K562 (cell line): ENCODE results near the gene TOX2. TPM values are rescaled to one million over a fixed set of nuclear protein-coding genes. Genes with fewer than 3 reads are reported as not detected.

Experiments used
- ATAC-seq: fragments of 200-7000 bp; cut with Tn5 transposase; 3 replicates; pipeline ENCODE4 v1.9.1; 2020; ENCODE audit warnings: moderate library complexity
- BruUV-seq: library from RNA; stranded (reverse); fragments of 400-500 nt; replicated peaks from 2 replicates; lab custom pipeline; 2021; lab: Mats Ljungman, UMichigan
- CTCF ChIA-PET: fragments of 300-600 bp; formaldehyde crosslinking; extraction: SDS; loops from one replicate; lab custom pipeline; 2021; ENCODE audit warnings: low intra/inter-chr PET ratio; lab: Yijun Ruan, JAX
- POLR2A ChIA-PET: fragments of 300-600, 350-650 bp; sonication (Branson Sonifier 250); formaldehyde crosslinking; extraction: SDS; loops from one replicate; lab custom pipeline; 2021; ENCODE audit warnings: antibody characterized with exemption, inconsistent platforms; lab: Yijun Ruan, JAX
- DNase-seq, 4 experiments: peaks; one replicate each; pipeline versions ENCODE4 v3.0.0 to v3.0.0-alpha.2; 2011 to 2018; ENCODE audit warnings: low spot score in 3 of 4, mixed read lengths in 3 of 4; ENCODE audit errors: extremely low read depth in 1 of 4
- FAIRE-seq: peaks from 2 replicates; lab custom pipeline; 2011; peaks lifted over from hg19 to GRCh38; lab: Jason Lieb, UNC
- H2AFZ ChIP-seq: 2 replicates; pipeline ENCODE4 v1.6.0; 2011; ENCODE audit warnings: low read depth, low read length, control low read depth, inconsistent platforms
- H3K27ac ChIP-seq: fragments of 200-600 bp; 3 replicates; pipeline ENCODE4 v1.8.0; 2011; ENCODE audit warnings: low read depth, mild to moderate bottlenecking, control low read depth, inconsistent platforms, low read length, moderate library complexity, mixed read lengths; ENCODE audit errors: extremely low read depth
- H3K27me3 ChIP-seq, 2 experiments: fragments of 300-600 bp in 1 of 2; 2 replicates in 1 of 2; 3 replicates in 1 of 2; pipeline versions ENCODE4 v1.6.0 to v1.8.0; 2011; ENCODE audit warnings: inconsistent platforms in 2 of 2, low read length in 2 of 2, mild to moderate bottlenecking in 1 of 2, mixed read lengths in 1 of 2, moderate library complexity in 1 of 2; ENCODE audit not compliant: control insufficient read depth in 2 of 2, insufficient read depth in 2 of 2
- H3K36me3 ChIP-seq: fragments of 300-600 bp; 3 replicates; pipeline ENCODE4 v1.8.0; 2011; ENCODE audit warnings: mild to moderate bottlenecking, low read length, inconsistent platforms; ENCODE audit not compliant: control insufficient read depth, insufficient read depth
- H3K4me1 ChIP-seq, 2 experiments: fragments of 200-600 bp in 1 of 2; replicated peaks in 1 of 2; 2 replicates in 1 of 2; 3 replicates in 1 of 2; pipeline versions ENCODE4 v1.5.1 to v1.8.0; 2011; ENCODE audit warnings: inconsistent platforms in 2 of 2, low read length in 2 of 2, mild to moderate bottlenecking in 1 of 2, mixed read lengths in 1 of 2, moderate library complexity in 1 of 2; ENCODE audit not compliant: control insufficient read depth in 2 of 2, insufficient read depth in 2 of 2
- H3K4me2 ChIP-seq: 2 replicates; pipeline ENCODE4 v1.6.1; 2011; ENCODE audit warnings: low read length, control low read depth, inconsistent platforms, mixed read lengths; ENCODE audit not compliant: insufficient read depth
- H3K4me3 ChIP-seq: fragments of 200-600 bp; sonication (generic), shearing (Covaris generic); 2 replicates; pipeline ENCODE4 v1.5.1; 2016; ENCODE audit warnings: control low read depth, inconsistent platforms
- H3K79me2 ChIP-seq: fragments of 200-600 bp; 3 replicates; pipeline ENCODE4 v1.8.0; 2011; ENCODE audit warnings: low read length, inconsistent platforms; ENCODE audit not compliant: control insufficient read depth, insufficient read depth
- H3K9ac ChIP-seq, 2 experiments: 2 replicates each; pipeline versions ENCODE4 v1.6.0 to v1.6.1; 2011; ENCODE audit warnings: low read depth in 2 of 2, low read length in 2 of 2, control low read depth in 1 of 2, inconsistent platforms in 1 of 2, mild to moderate bottlenecking in 1 of 2, mixed read lengths in 1 of 2; ENCODE audit not compliant: insufficient read depth in 1 of 2
- H3K9me1 ChIP-seq: one replicate; pipeline ENCODE4 v1.6.0; 2011; ENCODE audit warnings: inconsistent platforms, mild to moderate bottlenecking, low read length, moderate library complexity; ENCODE audit not compliant: control insufficient read depth, insufficient read depth
- H3K9me3 ChIP-seq: replicated peaks from 2 replicates; pipeline ENCODE4 v1.5.1; 2011; ENCODE audit warnings: low read depth, low read length, inconsistent platforms; ENCODE audit not compliant: control insufficient read depth, insufficient read depth
- H4K20me1 ChIP-seq: replicated peaks from 2 replicates; pipeline ENCODE4 v1.6.1; 2011; ENCODE audit warnings: low read length, inconsistent platforms, mixed read lengths; ENCODE audit not compliant: control insufficient read depth, insufficient read depth
- FOSL1 ChIP-seq: fragments of 200-800 bp; sonication (Bioruptor generic); conservative IDR thresholded peaks from 2 replicates; pipeline ENCODE4 v1.6.1; 2016; ENCODE audit warnings: missing genetic modification characterization, missing compliant biosample characterization
- HOMEZ ChIP-seq: fragments of 250-450 bp; sonication (Bioruptor Pico); IDR thresholded peaks from 2 replicates; pipeline ENCODE4 v1.4.0; 2020; ENCODE audit warnings: mild to moderate bottlenecking, moderate library complexity
- MIER1 ChIP-seq: fragments of 450-650 bp; IDR thresholded peaks from 2 replicates; pipeline ENCODE4 v1.6.1; 2016; ENCODE audit warnings: antibody characterized with exemption, mild to moderate bottlenecking, low read depth
- ZNF766 ChIP-seq: fragments of 200-800 bp; sonication (Bioruptor generic); conservative IDR thresholded peaks from 2 replicates; pipeline ENCODE4 v1.6.1; 2016; ENCODE audit warnings: missing genetic modification characterization, missing compliant biosample characterization
- WGBS: fragments of 100-300 bp; shearing (Covaris generic); methylation state at CpG from one replicate; pipeline ENCODE4 v1.1.6; 2016; ENCODE audit warnings: low coverage, mixed read lengths; ENCODE audit not compliant: insufficient coverage; ENCODE audit errors: missing lambda C conversion rate; 5-methylcytosine and 5-hydroxymethylcytosine counted together
- in situ Hi-C: fragments of 300-500 bp; cut with MboI; formaldehyde crosslinking; loops from 4 replicates; pipeline ENCODE4 v1.15.0; 2018; ENCODE audit warnings: inconsistent platforms, mixed read lengths
- intact Hi-C: fragments of 100-400 bp; cut with micrococcal nuclease; formaldehyde crosslinking; loops from 2 replicates; pipeline ENCODE4 v1.14.2; 2022
- polyA plus RNA-seq, 8 experiments: library from polyadenylated mRNA; depleted of rRNA in 4 of 8; stranded (reverse) in 5 of 8; unstranded in 3 of 8; fragments of >200 nt; fragmentation: Nextera tagmentation in 2 of 8; fragmentation: Illumina TruSeq in 1 of 8; extraction: Ambion mirVana in 2 of 8; extraction: Trizol in 1 of 8; gene quantifications; 2 replicates each; pipeline versions ENCODE4 v1.2.1 to v1.2.3, GENCODE V29; 2011 to 2014; ENCODE audit warnings: inconsistent platforms in 1 of 8, missing spikeins in 1 of 8
- total RNA-seq, 7 experiments: library from RNA; depleted of rRNA in 6 of 7; stranded (reverse); fragments of >200 nt in 6 of 7; fragmentation: Illumina TruSeq in 2 of 7; extraction: Trizol in 2 of 7; gene quantifications; 2 replicates each; pipeline versions ENCODE4 v1.2.1 to v1.2.3, GENCODE V29; 2011 to 2021; ENCODE audit warnings: low replicate concordance in 1 of 7

The TOX2 gene
- total and polyA plus RNA-seq, 9 of the 15 experiments (the other 6 are each of a cell fraction or from before 2014, with no cell fraction given) = not detected

GRCh38 chr20:43955750-43956191, 41.1 kb downstream of the TOX2 start (continued):
- TF ChIP-seq MIER1 = no peak
- peak; percentile 62; the same call in 1 of the 2 replicates for TF ChIP-seq FOSL1 (tag)

GRCh38 chr20:43957392-43957791, 42.7 kb downstream of the TOX2 start:
- BruUV-seq = no TSS peak

More at GRCh38 chr20:43957392-43957791, 42.7 kb downstream of the TOX2 start:
- Histone ChIP-seq H3K79me2 (no peaks in the 10 kb centered on the region), H3K27me3 (peaks cover 5 to 50% of the 10 kb centered on the region in 2 experiments; a peak in 3 of 5 replicates), H3K27ac (no peak overlapping the region), H3K9me3 (no peaks in the 10 kb centered on the region), H4K20me1 (no peaks in the 10 kb centered on the region), H2AFZ (no peak overlapping the region), H3K4me1 (peaks cover 0 to 13% of the 10 kb centered on the region in 2 experiments; a peak in 3 of 5 replicates), H3K36me3 (no peaks in the 10 kb centered on the region), H3K9ac (no peak overlapping the region), H3K4me3 (no peak overlapping the region), H3K9me1 (no peaks in the 10 kb centered on the region)
- FAIRE-seq (no peak), DNase-seq (no peak), ATAC-seq (no peak)
- CTCF ChIA-PET = no interaction called here
- 2% methylated on average over 3 of the region's 3 CpGs for whole genome bisulfite sequencing
- intact Hi-C loops = no loop called here
- no peak for TF ChIP-seq HOMEZ (CRISPR knock-in tag)
- TF ChIP-seq ZNF766 (CRISPR knock-in tag) = peak; percentile 68; the same call in 1 of the 2 replicates
- TF ChIP-seq, all 486 proteins: peak for 1
- POLR2A ChIA-PET = no interaction called here
- H3K4me2 ChIP-seq = no peak overlapping the region
- in situ Hi-C loops = no loop called here
